GM23338 (cell line): ENCODE results near the gene LDB3. TPM values are rescaled to one million over a fixed set of nuclear protein-coding genes. Genes with fewer than 3 reads are reported as not detected.
A peak's percentile ranks its signal among the peaks of the same experiment; 100 is the strongest.

ENCODE experiments used
- ATAC-seq: fragments of 200-7000 bp; cut with Tn5 transposase; 3 replicates; pipeline ENCODE4 v1.9.1; 2020
- DNase-seq: peaks from one replicate; pipeline ENCODE4 v3.0.0-alpha.2; 2015; ENCODE audit warnings: low spot score
- H2AFZ ChIP-seq: fragments of 200-600 bp; sonication (generic); 2 replicates; pipeline ENCODE4 v1.8.0; 2016; ENCODE audit warnings: antibody characterized with exemption, mild to moderate bottlenecking, moderate library complexity
- H3F3A ChIP-seq: fragments of 200-600 bp; sonication (generic); replicated peaks from 2 replicates; pipeline ENCODE4 v1.8.0; 2017; ENCODE audit warnings: antibody characterized with exemption, mixed run types, low read depth
- H3K27ac ChIP-seq: fragments of 200-600 bp; sonication (generic); 2 replicates; pipeline ENCODE4 v1.6.1; 2016; ENCODE audit warnings: low read depth
- H3K27me3 ChIP-seq: fragments of 200-600 bp; sonication (generic); 2 replicates; pipeline ENCODE4 v1.8.0; 2016; ENCODE audit warnings: mild to moderate bottlenecking, mixed run types, moderate library complexity; ENCODE audit not compliant: insufficient read depth
- H3K36me3 ChIP-seq: fragments of 200-600 bp; sonication (generic); 2 replicates; pipeline ENCODE4 v1.8.0; 2016; ENCODE audit warnings: mild to moderate bottlenecking; ENCODE audit not compliant: insufficient read depth
- H3K4me1 ChIP-seq: fragments of 200-600 bp; sonication (generic); 2 replicates; pipeline ENCODE4 v1.8.0; 2016; ENCODE audit warnings: mild to moderate bottlenecking, moderate library complexity; ENCODE audit not compliant: insufficient read depth
- H3K4me2 ChIP-seq: fragments of 200-600 bp; sonication (generic); 2 replicates; pipeline ENCODE4 v1.7.1; 2017; ENCODE audit warnings: mixed run types
- H3K4me3 ChIP-seq: fragments of 200-600 bp; sonication (generic); 2 replicates; pipeline ENCODE4 v1.6.1; 2016; ENCODE audit warnings: mixed run types
- H3K79me2 ChIP-seq: fragments of 200-600 bp; sonication (generic); replicated peaks from 2 replicates; pipeline ENCODE4 v1.8.0; 2017; ENCODE audit warnings: mild to moderate bottlenecking; ENCODE audit not compliant: insufficient read depth
- H3K9me2 ChIP-seq: fragments of 200-600 bp; sonication (generic); 2 replicates; pipeline ENCODE4 v1.8.0; 2017; ENCODE audit not compliant: insufficient read depth
- H4K20me1 ChIP-seq: fragments of 200-600 bp; sonication (generic); replicated peaks from 2 replicates; pipeline ENCODE4 v1.8.0; 2017; ENCODE audit warnings: mild to moderate bottlenecking; ENCODE audit not compliant: insufficient read depth
- H3K27ac Mint-ChIP-seq: 2 replicates; pipeline ENCODE4 v1.8.0; 2020; ENCODE audit warnings: inconsistent platforms, mild to moderate bottlenecking, moderate library complexity, mixed read lengths
- H3K27me3 Mint-ChIP-seq: 3 replicates; pipeline ENCODE4 v1.8.0; 2022; ENCODE audit warnings: low read depth, mild to moderate bottlenecking, moderate library complexity, mixed read lengths, inconsistent platforms; ENCODE audit not compliant: insufficient read depth, poor library complexity
- H3K36me3 Mint-ChIP-seq: 3 replicates; pipeline ENCODE4 v1.8.0; 2021; ENCODE audit warnings: low read depth, mild to moderate bottlenecking, inconsistent platforms, moderate library complexity, mixed read lengths
- H3K4me1 Mint-ChIP-seq: 3 replicates; pipeline ENCODE4 v1.8.0; 2020; ENCODE audit warnings: mild to moderate bottlenecking, inconsistent platforms, mixed read lengths
- H3K4me3 Mint-ChIP-seq: 3 replicates; pipeline ENCODE4 v1.8.0; 2021; ENCODE audit warnings: moderate library complexity, mild to moderate bottlenecking, inconsistent platforms, mixed read lengths
- H3K9me3 Mint-ChIP-seq: 3 replicates; pipeline ENCODE4 v1.8.0; 2020; ENCODE audit warnings: moderate library complexity, mild to moderate bottlenecking, inconsistent platforms, mixed read lengths
- EZH2 ChIP-seq: fragments of 200-600 bp; sonication (generic); IDR thresholded peaks from one replicate; pipeline ENCODE4 v1.8.0; 2017; ENCODE audit warnings: antibody characterized with exemption, mild to moderate bottlenecking, low read depth; ENCODE audit not compliant: unreplicated experiment
- POLR2AphosphoS5 ChIP-seq: IDR thresholded peaks from 2 replicates; pipeline ENCODE4 v1.6.1; 2016; ENCODE audit warnings: antibody characterized with exemption, low read depth
- ZNF331 ChIP-seq: fragments of 250-450 bp; sonication (Bioruptor Pico); IDR thresholded peaks from 2 replicates; pipeline ENCODE4 v1.5.0; 2020; ENCODE audit warnings: low read depth, mild to moderate bottlenecking, moderate library complexity
- polyA plus RNA-seq: library from polyadenylated mRNA; unstranded; fragments of >200 nt; fragmentation: Nextera tagmentation; extraction: Ambion mirVana; gene quantifications from 2 replicates; pipeline ENCODE4 v1.2.1, GENCODE V29; 2016
- total RNA-seq: library from RNA; depleted of rRNA; stranded (reverse); fragments of >200 nt; shearing (Covaris generic); gene quantifications from 2 replicates; pipeline ENCODE4 v1.2.3, GENCODE V29; 2014
- TF ChIP-seq, protein P1 (sequence below): IDR thresholded peaks from one replicate; pipeline ENCODE4 v1.6.1; 2018; ENCODE audit warnings: antibody characterized with exemption; ENCODE audit not compliant: unreplicated experiment
- TF ChIP-seq, protein P2 (sequence below), 2 experiments: fragments of 200-600 bp in 1 of 2; sonication (generic) in 1 of 2; conservative IDR thresholded peaks; 2 replicates each; pipeline versions ENCODE4 v1.5.1 to v1.6.1; 2016 to 2017; ENCODE audit warnings: antibody characterized with exemption in 2 of 2, low read depth in 2 of 2, mild to moderate bottlenecking in 2 of 2, moderate library complexity in 1 of 2
- TF ChIP-seq, protein P3 (sequence below): fragments of 250-450 bp; sonication (Bioruptor Pico); IDR thresholded peaks from 2 replicates; pipeline ENCODE4 v1.5.0; 2020; ENCODE audit warnings: mild to moderate bottlenecking, moderate library complexity
- TF ChIP-seq, protein P4 (sequence below): IDR thresholded peaks from 2 replicates; pipeline ENCODE4 v1.6.1; 2016; ENCODE audit warnings: antibody characterized with exemption

The LDB3 gene
- total and polyA plus RNA-seq, 2 experiments from 2014 or later = 0.14 to 0.16 TPM

DNA sequence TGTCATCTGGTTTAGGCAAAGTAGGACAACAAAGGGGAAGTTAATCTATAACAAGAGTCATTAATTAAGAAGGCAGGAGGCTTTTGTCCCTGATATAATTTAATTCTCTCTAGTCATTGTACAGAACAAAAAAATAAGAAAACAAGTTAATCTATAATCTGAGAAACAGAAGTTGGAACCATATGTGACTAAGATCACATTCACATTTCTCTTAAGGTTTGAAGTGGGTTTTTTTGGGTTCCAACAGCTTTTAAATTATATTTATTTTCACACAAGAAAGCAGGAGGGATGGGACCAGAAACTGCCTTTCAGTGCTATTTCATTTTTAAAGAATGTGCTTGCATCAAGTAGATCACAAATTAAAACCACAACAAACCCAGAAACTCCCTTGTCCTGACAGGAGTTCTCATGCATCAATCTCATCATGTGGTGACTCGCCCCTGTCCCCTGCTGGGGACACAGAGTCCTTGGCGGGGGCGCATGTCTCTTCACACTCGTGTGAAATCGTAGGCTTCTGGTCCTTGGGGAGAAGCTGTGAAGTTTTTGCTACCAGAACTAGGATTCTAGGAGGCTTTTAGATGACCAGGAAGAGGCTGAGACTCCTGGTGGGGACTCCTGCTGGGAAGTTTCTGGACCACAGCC, 24.0 kb upstream of the LDB3 start:
- Histone ChIP-seq H4K20me1 (no peaks in the 10 kb centered on the region), H3K4me2 (no peak overlapping the region), H3K27ac (no peak overlapping the region), H3K79me2 (no peaks in the 10 kb centered on the region), H3K4me1 (peaks cover 7% of the 10 kb centered on the region), H3F3A (no peaks in the 10 kb centered on the region), H3K27me3 (no peaks in the 10 kb centered on the region), H3K4me3 (no peak overlapping the region), H3K9me2 (peaks cover 3% of the 10 kb centered on the region; the same call in 1 of the 2 replicates), H2AFZ (no peak overlapping the region), H3K36me3 (no peaks in the 10 kb centered on the region)
- Mint-ChIP-seq H3K36me3 (peaks cover 3% of the 10 kb centered on the region; the same call in 1 of the 3 replicates), H3K9me3 (peaks cover 10% of the 10 kb centered on the region), H3K27me3 (peaks cover 6% of the 10 kb centered on the region), H3K4me3 (no peak overlapping the region), H3K4me1 (peaks cover 8% of the 10 kb centered on the region; the same call in 2 of the 3 replicates), H3K27ac (no peak overlapping the region)
- no peak for TF ChIP-seq POLR2AphosphoS5
- TF ChIP-seq, protein P1, sequence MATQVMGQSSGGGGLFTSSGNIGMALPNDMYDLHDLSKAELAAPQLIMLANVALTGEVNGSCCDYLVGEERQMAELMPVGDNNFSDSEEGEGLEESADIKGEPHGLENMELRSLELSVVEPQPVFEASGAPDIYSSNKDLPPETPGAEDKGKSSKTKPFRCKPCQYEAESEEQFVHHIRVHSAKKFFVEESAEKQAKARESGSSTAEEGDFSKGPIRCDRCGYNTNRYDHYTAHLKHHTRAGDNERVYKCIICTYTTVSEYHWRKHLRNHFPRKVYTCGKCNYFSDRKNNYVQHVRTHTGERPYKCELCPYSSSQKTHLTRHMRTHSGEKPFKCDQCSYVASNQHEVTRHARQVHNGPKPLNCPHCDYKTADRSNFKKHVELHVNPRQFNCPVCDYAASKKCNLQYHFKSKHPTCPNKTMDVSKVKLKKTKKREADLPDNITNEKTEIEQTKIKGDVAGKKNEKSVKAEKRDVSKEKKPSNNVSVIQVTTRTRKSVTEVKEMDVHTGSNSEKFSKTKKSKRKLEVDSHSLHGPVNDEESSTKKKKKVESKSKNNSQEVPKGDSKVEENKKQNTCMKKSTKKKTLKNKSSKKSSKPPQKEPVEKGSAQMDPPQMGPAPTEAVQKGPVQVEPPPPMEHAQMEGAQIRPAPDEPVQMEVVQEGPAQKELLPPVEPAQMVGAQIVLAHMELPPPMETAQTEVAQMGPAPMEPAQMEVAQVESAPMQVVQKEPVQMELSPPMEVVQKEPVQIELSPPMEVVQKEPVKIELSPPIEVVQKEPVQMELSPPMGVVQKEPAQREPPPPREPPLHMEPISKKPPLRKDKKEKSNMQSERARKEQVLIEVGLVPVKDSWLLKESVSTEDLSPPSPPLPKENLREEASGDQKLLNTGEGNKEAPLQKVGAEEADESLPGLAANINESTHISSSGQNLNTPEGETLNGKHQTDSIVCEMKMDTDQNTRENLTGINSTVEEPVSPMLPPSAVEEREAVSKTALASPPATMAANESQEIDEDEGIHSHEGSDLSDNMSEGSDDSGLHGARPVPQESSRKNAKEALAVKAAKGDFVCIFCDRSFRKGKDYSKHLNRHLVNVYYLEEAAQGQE = no peak
- TF ChIP-seq, protein P2, sequence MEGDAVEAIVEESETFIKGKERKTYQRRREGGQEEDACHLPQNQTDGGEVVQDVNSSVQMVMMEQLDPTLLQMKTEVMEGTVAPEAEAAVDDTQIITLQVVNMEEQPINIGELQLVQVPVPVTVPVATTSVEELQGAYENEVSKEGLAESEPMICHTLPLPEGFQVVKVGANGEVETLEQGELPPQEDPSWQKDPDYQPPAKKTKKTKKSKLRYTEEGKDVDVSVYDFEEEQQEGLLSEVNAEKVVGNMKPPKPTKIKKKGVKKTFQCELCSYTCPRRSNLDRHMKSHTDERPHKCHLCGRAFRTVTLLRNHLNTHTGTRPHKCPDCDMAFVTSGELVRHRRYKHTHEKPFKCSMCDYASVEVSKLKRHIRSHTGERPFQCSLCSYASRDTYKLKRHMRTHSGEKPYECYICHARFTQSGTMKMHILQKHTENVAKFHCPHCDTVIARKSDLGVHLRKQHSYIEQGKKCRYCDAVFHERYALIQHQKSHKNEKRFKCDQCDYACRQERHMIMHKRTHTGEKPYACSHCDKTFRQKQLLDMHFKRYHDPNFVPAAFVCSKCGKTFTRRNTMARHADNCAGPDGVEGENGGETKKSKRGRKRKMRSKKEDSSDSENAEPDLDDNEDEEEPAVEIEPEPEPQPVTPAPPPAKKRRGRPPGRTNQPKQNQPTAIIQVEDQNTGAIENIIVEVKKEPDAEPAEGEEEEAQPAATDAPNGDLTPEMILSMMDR (conservative IDR thresholded peaks at IDR 0.05; ENCODE audit: low read depth in 2 of 2) = peak; percentile 45 to 60
- no peak for ATAC-seq
- DNase-seq = no peak

DNA sequence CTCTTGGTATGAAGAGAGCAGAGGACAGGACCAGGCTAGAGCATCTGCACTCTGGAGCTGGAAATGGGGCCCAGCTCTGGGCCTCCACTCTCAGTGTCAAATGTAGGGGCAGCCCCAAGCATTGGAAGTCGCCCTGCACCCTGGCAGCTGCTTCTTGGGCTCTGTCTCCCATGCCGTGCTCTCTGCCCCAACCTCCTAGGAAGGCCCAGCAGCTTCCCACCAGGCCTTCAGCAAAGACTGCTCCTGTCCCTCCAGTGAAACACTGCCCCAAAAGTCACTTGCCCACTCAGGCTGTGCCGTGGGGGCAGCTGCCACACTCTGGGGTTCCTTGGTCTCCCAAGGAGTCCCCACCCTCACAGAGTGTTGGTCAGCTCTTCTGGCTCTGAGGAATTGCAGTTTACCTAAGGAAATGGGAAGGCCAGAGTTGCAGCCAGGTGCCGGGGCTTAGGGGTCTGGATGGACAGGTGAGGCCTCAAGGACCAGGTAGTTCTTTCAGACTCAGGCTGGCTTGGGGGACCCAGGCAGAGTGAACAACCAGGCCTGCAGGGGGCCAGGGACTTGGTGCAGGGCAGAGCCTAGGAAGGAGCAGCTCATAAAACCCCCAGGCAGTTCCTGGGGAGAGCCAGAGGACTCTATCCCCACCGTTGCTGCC, 23.4 kb upstream of the LDB3 start:
- Mint-ChIP-seq H3K27ac (no peak overlapping the region), H3K27me3 (peaks cover 6% of the 10 kb centered on the region), H3K9me3 (peaks cover 10% of the 10 kb centered on the region), H3K4me3 (no peak overlapping the region), H3K4me1 (peaks cover 8% of the 10 kb centered on the region; the same call in 2 of the 3 replicates), H3K36me3 (peaks cover 3% of the 10 kb centered on the region; the same call in 1 of the 3 replicates)
- no peaks in the 10 kb centered on the region for H3K27me3 ChIP-seq
- H3K27ac ChIP-seq = no peak overlapping the region
- no peaks in the 10 kb centered on the region for H4K20me1 ChIP-seq
- H3K4me2 ChIP-seq = no peak overlapping the region
- no peaks in the 10 kb centered on the region for H3K79me2 ChIP-seq
- ATAC-seq (no peak), DNase-seq (no peak)
- peaks cover 3% of the 10 kb centered on the region; the same call in 1 of the 2 replicates for H3K9me2 ChIP-seq
- H3F3A ChIP-seq = no peaks in the 10 kb centered on the region
- no peaks in the 10 kb centered on the region for H3K36me3 ChIP-seq
- no peak overlapping the region for H3K4me3 ChIP-seq
- H2AFZ ChIP-seq = no peak overlapping the region
- peaks cover 7% of the 10 kb centered on the region for H3K4me1 ChIP-seq
- TF ChIP-seq, protein P3, sequence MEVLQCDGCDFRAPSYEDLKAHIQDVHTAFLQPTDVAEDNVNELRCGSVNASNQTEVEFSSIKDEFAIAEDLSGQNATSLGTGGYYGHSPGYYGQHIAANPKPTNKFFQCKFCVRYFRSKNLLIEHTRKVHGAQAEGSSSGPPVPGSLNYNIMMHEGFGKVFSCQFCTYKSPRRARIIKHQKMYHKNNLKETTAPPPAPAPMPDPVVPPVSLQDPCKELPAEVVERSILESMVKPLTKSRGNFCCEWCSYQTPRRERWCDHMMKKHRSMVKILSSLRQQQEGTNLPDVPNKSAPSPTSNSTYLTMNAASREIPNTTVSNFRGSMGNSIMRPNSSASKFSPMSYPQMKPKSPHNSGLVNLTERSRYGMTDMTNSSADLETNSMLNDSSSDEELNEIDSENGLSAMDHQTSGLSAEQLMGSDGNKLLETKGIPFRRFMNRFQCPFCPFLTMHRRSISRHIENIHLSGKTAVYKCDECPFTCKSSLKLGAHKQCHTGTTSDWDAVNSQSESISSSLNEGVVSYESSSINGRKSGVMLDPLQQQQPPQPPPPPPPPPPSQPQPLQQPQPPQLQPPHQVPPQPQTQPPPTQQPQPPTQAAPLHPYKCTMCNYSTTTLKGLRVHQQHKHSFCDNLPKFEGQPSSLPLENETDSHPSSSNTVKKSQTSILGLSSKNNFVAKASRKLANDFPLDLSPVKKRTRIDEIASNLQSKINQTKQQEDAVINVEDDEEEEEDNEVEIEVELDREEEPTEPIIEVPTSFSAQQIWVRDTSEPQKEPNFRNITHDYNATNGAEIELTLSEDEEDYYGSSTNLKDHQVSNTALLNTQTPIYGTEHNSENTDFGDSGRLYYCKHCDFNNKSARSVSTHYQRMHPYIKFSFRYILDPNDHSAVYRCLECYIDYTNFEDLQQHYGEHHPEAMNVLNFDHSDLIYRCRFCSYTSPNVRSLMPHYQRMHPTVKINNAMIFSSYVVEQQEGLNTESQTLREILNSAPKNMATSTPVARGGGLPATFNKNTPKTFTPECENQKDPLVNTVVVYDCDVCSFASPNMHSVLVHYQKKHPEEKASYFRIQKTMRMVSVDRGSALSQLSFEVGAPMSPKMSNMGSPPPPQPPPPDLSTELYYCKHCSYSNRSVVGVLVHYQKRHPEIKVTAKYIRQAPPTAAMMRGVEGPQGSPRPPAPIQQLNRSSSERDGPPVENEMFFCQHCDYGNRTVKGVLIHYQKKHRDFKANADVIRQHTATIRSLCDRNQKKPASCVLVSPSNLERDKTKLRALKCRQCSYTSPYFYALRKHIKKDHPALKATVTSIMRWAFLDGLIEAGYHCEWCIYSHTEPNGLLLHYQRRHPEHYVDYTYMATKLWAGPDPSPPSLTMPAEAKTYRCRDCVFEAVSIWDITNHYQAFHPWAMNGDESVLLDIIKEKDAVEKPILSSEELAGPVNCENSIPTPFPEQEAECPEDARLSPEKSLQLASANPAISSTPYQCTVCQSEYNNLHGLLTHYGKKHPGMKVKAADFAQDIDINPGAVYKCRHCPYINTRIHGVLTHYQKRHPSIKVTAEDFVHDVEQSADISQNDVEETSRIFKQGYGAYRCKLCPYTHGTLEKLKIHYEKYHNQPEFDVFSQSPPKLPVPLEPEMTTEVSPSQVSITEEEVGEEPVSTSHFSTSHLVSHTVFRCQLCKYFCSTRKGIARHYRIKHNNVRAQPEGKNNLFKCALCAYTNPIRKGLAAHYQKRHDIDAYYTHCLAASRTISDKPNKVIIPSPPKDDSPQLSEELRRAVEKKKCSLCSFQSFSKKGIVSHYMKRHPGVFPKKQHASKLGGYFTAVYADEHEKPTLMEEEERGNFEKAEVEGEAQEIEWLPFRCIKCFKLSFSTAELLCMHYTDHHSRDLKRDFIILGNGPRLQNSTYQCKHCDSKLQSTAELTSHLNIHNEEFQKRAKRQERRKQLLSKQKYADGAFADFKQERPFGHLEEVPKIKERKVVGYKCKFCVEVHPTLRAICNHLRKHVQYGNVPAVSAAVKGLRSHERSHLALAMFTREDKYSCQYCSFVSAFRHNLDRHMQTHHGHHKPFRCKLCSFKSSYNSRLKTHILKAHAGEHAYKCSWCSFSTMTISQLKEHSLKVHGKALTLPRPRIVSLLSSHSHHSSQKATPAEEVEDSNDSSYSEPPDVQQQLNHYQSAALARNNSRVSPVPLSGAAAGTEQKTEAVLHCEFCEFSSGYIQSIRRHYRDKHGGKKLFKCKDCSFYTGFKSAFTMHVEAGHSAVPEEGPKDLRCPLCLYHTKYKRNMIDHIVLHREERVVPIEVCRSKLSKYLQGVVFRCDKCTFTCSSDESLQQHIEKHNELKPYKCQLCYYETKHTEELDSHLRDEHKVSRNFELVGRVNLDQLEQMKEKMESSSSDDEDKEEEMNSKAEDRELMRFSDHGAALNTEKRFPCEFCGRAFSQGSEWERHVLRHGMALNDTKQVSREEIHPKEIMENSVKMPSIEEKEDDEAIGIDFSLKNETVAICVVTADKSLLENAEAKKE = no peak
- no peak for TF ChIP-seq ZNF331 (CRISPR knock-in tag)
- TF ChIP-seq, protein P4, sequence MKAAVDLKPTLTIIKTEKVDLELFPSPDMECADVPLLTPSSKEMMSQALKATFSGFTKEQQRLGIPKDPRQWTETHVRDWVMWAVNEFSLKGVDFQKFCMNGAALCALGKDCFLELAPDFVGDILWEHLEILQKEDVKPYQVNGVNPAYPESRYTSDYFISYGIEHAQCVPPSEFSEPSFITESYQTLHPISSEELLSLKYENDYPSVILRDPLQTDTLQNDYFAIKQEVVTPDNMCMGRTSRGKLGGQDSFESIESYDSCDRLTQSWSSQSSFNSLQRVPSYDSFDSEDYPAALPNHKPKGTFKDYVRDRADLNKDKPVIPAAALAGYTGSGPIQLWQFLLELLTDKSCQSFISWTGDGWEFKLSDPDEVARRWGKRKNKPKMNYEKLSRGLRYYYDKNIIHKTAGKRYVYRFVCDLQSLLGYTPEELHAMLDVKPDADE = no peak
- TF ChIP-seq EZH2 = no peak
